ENCODE results near the gene NDUFAF2. TPM values are rescaled to one million over a fixed set of nuclear protein-coding genes. Genes with fewer than 3 reads are reported as not detected.

The NDUFAF2 gene
- total RNA-seq: 9.2 and 10.4 TPM in 2 replicates

GRCh38 chr5:60944904-60945812 is at the start of gene NDUFAF2, which contains the start of gene ERCC8:
Gene NDUFAF2, plus strand, starts transcription at chr5:60945205. Its CDS starts 51 bp downstream, at chr5:60945256.
Gene ERCC8, minus strand, starts transcription at chr5:60945070. Its CDS starts 62 bp downstream, at chr5:60945008.

GRCh38 chr5:61162010-61162831 is 217.2 kb downstream of the NDUFAF2 start, which contains the start of gene SMIM15:
Gene SMIM15, minus strand, starts transcription at chr5:61162468. Its CDS starts 2,297 bp downstream, at chr5:61160171.

Other genes starting within 250 kb of the NDUFAF2 start
- gene DEPDC1B, start 245.0 kb upstream of the NDUFAF2 start, total RNA-seq: 1.3 and 2.1 TPM in 2 replicates
- gene ELOVL7, start 100.9 kb upstream of the NDUFAF2 start, total RNA-seq: 0.49 and 0.97 TPM in 2 replicates
- gene ERCC8, start 135 bp upstream of the NDUFAF2 start, total RNA-seq: 21.5 and 30.5 TPM in 2 replicates
- 33.0 and 43.6 TPM in 2 replicates for gene SMIM15, start 217.3 kb downstream of the NDUFAF2 start, total RNA-seq

Data from hair follicle dermal papilla cell (primary cell).